Measurements from ENCODE around the gene CALB2.

Gene CALB2

GRCh38 chr16:71396594-71396993, 38.1 kb downstream of the CALB2 start:
- Mint-ChIP-seq H3K27me3 (peaks cover 23% of the 10 kb centered on the region), H3K4me3 (no peak overlapping the region), H3K4me1 (no peaks in the 10 kb centered on the region), H3K27ac (no peak overlapping the region), H3K9me3 (no peaks in the 10 kb centered on the region), H3K36me3 (ENCODE audit: low read depth) (no peaks in the 10 kb centered on the region)
- ATAC-seq (no peak), DNase-seq (no peak)

- ATAC-seq, result no peak
- Mint-ChIP-seq H3K27me3 (peaks cover 16% of the 10 kb centered on the region), H3K9me3 (peaks cover 5% of the 10 kb centered on the region), H3K4me3 (no peak overlapping the region), H3K36me3 (ENCODE audit: low read depth) (no peaks in the 10 kb centered on the region), H3K4me1 (no peaks in the 10 kb centered on the region), H3K27ac (no peak overlapping the region)
- no peak for DNase-seq
Observed at GRCh38 chr16:71399801-71400563, 41.5 kb downstream of the CALB2 start.

- Mint-ChIP-seq H3K4me1 (no peaks in the 10 kb centered on the region), H3K27me3 (peaks cover 12% of the 10 kb centered on the region), H3K36me3 (ENCODE audit: low read depth) (no peaks in the 10 kb centered on the region), H3K4me3 (no peak overlapping the region), H3K9me3 (peaks cover 5% of the 10 kb centered on the region), H3K27ac (no peak overlapping the region)
- DNase-seq, result no peak
- no peak for ATAC-seq
Observed at GRCh38 chr16:71402007-71402406, 43.5 kb downstream of the CALB2 start.

- no peak overlapping the region for H3K27ac Mint-ChIP-seq
- DNase-seq (no peak), ATAC-seq (no peak)
- H3K27me3 Mint-ChIP-seq, result peaks cover 11% of the 10 kb centered on the region
- H3K4me3 Mint-ChIP-seq, result no peak overlapping the region
- H3K4me1 Mint-ChIP-seq, result no peaks in the 10 kb centered on the region
- peaks cover 5% of the 10 kb centered on the region for H3K9me3 Mint-ChIP-seq
- no peaks in the 10 kb centered on the region for H3K36me3 Mint-ChIP-seq (ENCODE audit: low read depth)
Observed at GRCh38 chr16:71402674-71403073, 44.2 kb downstream of the CALB2 start.

- H3K4me3 Mint-ChIP-seq, result no peak overlapping the region
- H3K27ac Mint-ChIP-seq, result no peak overlapping the region
- no peaks in the 10 kb centered on the region for H3K36me3 Mint-ChIP-seq (ENCODE audit: low read depth)
- peaks cover 22% of the 10 kb centered on the region for H3K27me3 Mint-ChIP-seq
- H3K4me1 Mint-ChIP-seq, result no peaks in the 10 kb centered on the region
- H3K9me3 Mint-ChIP-seq, result peaks cover 5% of the 10 kb centered on the region
- DNase-seq (no peak), ATAC-seq (no peak)
Observed at GRCh38 chr16:71404364-71404763, 45.8 kb downstream of the CALB2 start.

- ATAC-seq (no peak), DNase-seq (no peak)
- no peak overlapping the region for H3K27ac Mint-ChIP-seq
- peaks cover 5% of the 10 kb centered on the region for H3K9me3 Mint-ChIP-seq
- no peaks in the 10 kb centered on the region for H3K4me1 Mint-ChIP-seq
- H3K36me3 Mint-ChIP-seq (ENCODE audit: low read depth), result no peaks in the 10 kb centered on the region
- peaks cover 20% of the 10 kb centered on the region for H3K27me3 Mint-ChIP-seq
- no peak overlapping the region for H3K4me3 Mint-ChIP-seq
Observed at GRCh38 chr16:71406316-71406715, 47.8 kb downstream of the CALB2 start.

GRCh38 chr16:71406724-71407123, 48.2 kb downstream of the CALB2 start:
- Mint-ChIP-seq H3K36me3 (ENCODE audit: low read depth) (no peaks in the 10 kb centered on the region), H3K9me3 (peaks cover 5% of the 10 kb centered on the region), H3K4me1 (no peaks in the 10 kb centered on the region), H3K27me3 (peaks cover 21% of the 10 kb centered on the region), H3K27ac (no peak overlapping the region), H3K4me3 (no peak overlapping the region)
- ATAC-seq, result no peak
- DNase-seq, result no peak

GRCh38 chr16:71407731-71408130, 49.2 kb downstream of the CALB2 start:
- no peak overlapping the region for H3K4me3 Mint-ChIP-seq
- no peaks in the 10 kb centered on the region for H3K36me3 Mint-ChIP-seq (ENCODE audit: low read depth)
- ATAC-seq (no peak), DNase-seq (no peak)
- peaks cover under 1% of the 10 kb centered on the region for H3K4me1 Mint-ChIP-seq
- H3K27ac Mint-ChIP-seq, result no peak overlapping the region
- H3K9me3 Mint-ChIP-seq, result peaks cover 5% of the 10 kb centered on the region
- H3K27me3 Mint-ChIP-seq, result peaks cover 22% of the 10 kb centered on the region

- ATAC-seq (no peak), DNase-seq (no peak)
- H3K4me1 Mint-ChIP-seq, result peaks cover 2% of the 10 kb centered on the region
- H3K27ac Mint-ChIP-seq, result no peak overlapping the region
- peaks cover 24% of the 10 kb centered on the region for H3K27me3 Mint-ChIP-seq
- peaks cover 5% of the 10 kb centered on the region for H3K9me3 Mint-ChIP-seq
- H3K4me3 Mint-ChIP-seq, result no peak overlapping the region
- H3K36me3 Mint-ChIP-seq (ENCODE audit: low read depth), result no peaks in the 10 kb centered on the region
Observed at GRCh38 chr16:71408536-71408935, 50.0 kb downstream of the CALB2 start.

- H3K4me1 Mint-ChIP-seq, result peaks cover 2% of the 10 kb centered on the region
- no peaks in the 10 kb centered on the region for H3K36me3 Mint-ChIP-seq (ENCODE audit: low read depth)
- H3K9me3 Mint-ChIP-seq, result peaks cover 3% of the 10 kb centered on the region
- peaks cover 27% of the 10 kb centered on the region for H3K27me3 Mint-ChIP-seq
- DNase-seq (no peak), ATAC-seq (no peak)
- H3K4me3 Mint-ChIP-seq, result no peak overlapping the region
- no peak overlapping the region for H3K27ac Mint-ChIP-seq
Observed at GRCh38 chr16:71409011-71409775, 50.7 kb downstream of the CALB2 start.

GRCh38 chr16:71410146-71410545, 51.6 kb downstream of the CALB2 start:
- H3K4me3 Mint-ChIP-seq, result no peak overlapping the region
- H3K4me1 Mint-ChIP-seq, result peaks cover 2% of the 10 kb centered on the region
- H3K36me3 Mint-ChIP-seq (ENCODE audit: low read depth), result no peaks in the 10 kb centered on the region
- ATAC-seq, result no peak
- H3K27ac Mint-ChIP-seq, result no peak overlapping the region
- no peaks in the 10 kb centered on the region for H3K9me3 Mint-ChIP-seq
- DNase-seq, result no peak
- peaks cover 27% of the 10 kb centered on the region for H3K27me3 Mint-ChIP-seq

GRCh38 chr16:71412270-71413160, 54.0 kb downstream of the CALB2 start:
- peaks cover 2% of the 10 kb centered on the region for H3K4me1 Mint-ChIP-seq
- ATAC-seq (peak; percentile 57), DNase-seq (peak; percentile 68)
- no peak overlapping the region for H3K4me3 Mint-ChIP-seq
- no peak overlapping the region for H3K27ac Mint-ChIP-seq
- H3K36me3 Mint-ChIP-seq (ENCODE audit: low read depth), result no peaks in the 10 kb centered on the region
- H3K27me3 Mint-ChIP-seq, result peaks cover 40% of the 10 kb centered on the region
- H3K9me3 Mint-ChIP-seq, result no peaks in the 10 kb centered on the region

GRCh38 chr16:71413341-71413740, 54.8 kb downstream of the CALB2 start:
- H3K4me1 Mint-ChIP-seq, result peaks cover 2% of the 10 kb centered on the region
- H3K27me3 Mint-ChIP-seq, result peaks cover 37% of the 10 kb centered on the region
- no peaks in the 10 kb centered on the region for H3K9me3 Mint-ChIP-seq
- H3K4me3 Mint-ChIP-seq, result no peak overlapping the region
- H3K36me3 Mint-ChIP-seq (ENCODE audit: low read depth), result no peaks in the 10 kb centered on the region
- H3K27ac Mint-ChIP-seq, result no peak overlapping the region
- no peak for DNase-seq
- ATAC-seq, result no peak

- Mint-ChIP-seq H3K4me1 (peaks cover 2% of the 10 kb centered on the region), H3K36me3 (ENCODE audit: low read depth) (no peaks in the 10 kb centered on the region), H3K9me3 (no peaks in the 10 kb centered on the region), H3K27ac (no peak overlapping the region), H3K27me3 (peaks cover 31% of the 10 kb centered on the region), H3K4me3 (no peak overlapping the region)
- no peak for DNase-seq
- no peak for ATAC-seq
Observed at GRCh38 chr16:71414038-71414437, 55.5 kb downstream of the CALB2 start.
